ENCODE measurements around the gene VAV2. TPM values are rescaled to one million over a fixed set of nuclear protein-coding genes. Genes with fewer than 3 reads are reported as not detected.

Gene VAV2
- total RNA-seq, 1 experiment from 2014 or later: 24.7 TPM

- BruUV-seq (replicated peaks): no TSS peak
- no peak overlapping the region for H3K27ac ChIP-seq (ENCODE audit: low read length)
- intact Hi-C loops (cut with micrococcal nuclease; ENCODE audit: unreplicated experiment): no loop called here
- H3K27me3 ChIP-seq (ENCODE audit: control insufficient read depth, insufficient read depth, low read length): no peaks in the 10 kb centered on the region
- peaks cover 20% of the 10 kb centered on the region for H3K4me1 ChIP-seq (ENCODE audit: control insufficient read depth, insufficient read depth, low read length)
- DNase-seq (ENCODE audit: low read depth, low spot score) (no peak), ATAC-seq (no peak)
- no peaks in the 10 kb centered on the region for H3K9me3 ChIP-seq (ENCODE audit: control insufficient read depth, insufficient read depth, low read depth, low read length)
- POLR2A ChIA-PET: interaction anchor here (0.9 kb wide), 1 partner anchor 109 kb away, joined by 7 read pairs; no protein-coding TSS in a partner anchor
- in situ Hi-C loops (cut with HindIII; ENCODE audit: low pct_unique_long_range_greater_than_20kb, low sequenced_read_pairs): no loop called here
- TF ChIP-seq SIN3A (IDR thresholded peaks at IDR 0.05; ENCODE audit: borderline replicate concordance, insufficient read depth, low read depth, low read length) (no peak), POLR2AphosphoS5 (IDR thresholded peaks at IDR 0.05; ENCODE audit: low read depth, low read length) (no peak), TCF7L2 (IDR thresholded peaks at IDR 0.05; ENCODE audit: low read depth, low read length) (no peak)
- TF ChIP-seq, protein P1, sequence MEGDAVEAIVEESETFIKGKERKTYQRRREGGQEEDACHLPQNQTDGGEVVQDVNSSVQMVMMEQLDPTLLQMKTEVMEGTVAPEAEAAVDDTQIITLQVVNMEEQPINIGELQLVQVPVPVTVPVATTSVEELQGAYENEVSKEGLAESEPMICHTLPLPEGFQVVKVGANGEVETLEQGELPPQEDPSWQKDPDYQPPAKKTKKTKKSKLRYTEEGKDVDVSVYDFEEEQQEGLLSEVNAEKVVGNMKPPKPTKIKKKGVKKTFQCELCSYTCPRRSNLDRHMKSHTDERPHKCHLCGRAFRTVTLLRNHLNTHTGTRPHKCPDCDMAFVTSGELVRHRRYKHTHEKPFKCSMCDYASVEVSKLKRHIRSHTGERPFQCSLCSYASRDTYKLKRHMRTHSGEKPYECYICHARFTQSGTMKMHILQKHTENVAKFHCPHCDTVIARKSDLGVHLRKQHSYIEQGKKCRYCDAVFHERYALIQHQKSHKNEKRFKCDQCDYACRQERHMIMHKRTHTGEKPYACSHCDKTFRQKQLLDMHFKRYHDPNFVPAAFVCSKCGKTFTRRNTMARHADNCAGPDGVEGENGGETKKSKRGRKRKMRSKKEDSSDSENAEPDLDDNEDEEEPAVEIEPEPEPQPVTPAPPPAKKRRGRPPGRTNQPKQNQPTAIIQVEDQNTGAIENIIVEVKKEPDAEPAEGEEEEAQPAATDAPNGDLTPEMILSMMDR (IDR thresholded peaks at IDR 0.05): no peak
- TF ChIP-seq, protein P2, sequence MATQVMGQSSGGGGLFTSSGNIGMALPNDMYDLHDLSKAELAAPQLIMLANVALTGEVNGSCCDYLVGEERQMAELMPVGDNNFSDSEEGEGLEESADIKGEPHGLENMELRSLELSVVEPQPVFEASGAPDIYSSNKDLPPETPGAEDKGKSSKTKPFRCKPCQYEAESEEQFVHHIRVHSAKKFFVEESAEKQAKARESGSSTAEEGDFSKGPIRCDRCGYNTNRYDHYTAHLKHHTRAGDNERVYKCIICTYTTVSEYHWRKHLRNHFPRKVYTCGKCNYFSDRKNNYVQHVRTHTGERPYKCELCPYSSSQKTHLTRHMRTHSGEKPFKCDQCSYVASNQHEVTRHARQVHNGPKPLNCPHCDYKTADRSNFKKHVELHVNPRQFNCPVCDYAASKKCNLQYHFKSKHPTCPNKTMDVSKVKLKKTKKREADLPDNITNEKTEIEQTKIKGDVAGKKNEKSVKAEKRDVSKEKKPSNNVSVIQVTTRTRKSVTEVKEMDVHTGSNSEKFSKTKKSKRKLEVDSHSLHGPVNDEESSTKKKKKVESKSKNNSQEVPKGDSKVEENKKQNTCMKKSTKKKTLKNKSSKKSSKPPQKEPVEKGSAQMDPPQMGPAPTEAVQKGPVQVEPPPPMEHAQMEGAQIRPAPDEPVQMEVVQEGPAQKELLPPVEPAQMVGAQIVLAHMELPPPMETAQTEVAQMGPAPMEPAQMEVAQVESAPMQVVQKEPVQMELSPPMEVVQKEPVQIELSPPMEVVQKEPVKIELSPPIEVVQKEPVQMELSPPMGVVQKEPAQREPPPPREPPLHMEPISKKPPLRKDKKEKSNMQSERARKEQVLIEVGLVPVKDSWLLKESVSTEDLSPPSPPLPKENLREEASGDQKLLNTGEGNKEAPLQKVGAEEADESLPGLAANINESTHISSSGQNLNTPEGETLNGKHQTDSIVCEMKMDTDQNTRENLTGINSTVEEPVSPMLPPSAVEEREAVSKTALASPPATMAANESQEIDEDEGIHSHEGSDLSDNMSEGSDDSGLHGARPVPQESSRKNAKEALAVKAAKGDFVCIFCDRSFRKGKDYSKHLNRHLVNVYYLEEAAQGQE (IDR thresholded peaks at IDR 0.05; ENCODE audit: insufficient read depth in 1 of 2, low read depth in 2 of 2, low read length in 1 of 2): no peak
- CTCF ChIA-PET: interaction anchor here (0.6 kb wide), 1 partner anchor 135 kb away, joined by 3 read pairs; no protein-coding TSS in a partner anchor
- no peaks in the 10 kb centered on the region for H3K36me3 ChIP-seq (ENCODE audit: control insufficient read depth, insufficient read depth, low read length)
- H3K4me3 ChIP-seq (ENCODE audit: low read depth in 2 of 2, low read length in 2 of 2): no peak overlapping the region
Measured at GRCh38 chr9:133970581-133971058, 21.5 kb downstream of the VAV2 start.

- no peaks in the 10 kb centered on the region for H3K36me3 ChIP-seq (ENCODE audit: control insufficient read depth, insufficient read depth, low read length)
- in situ Hi-C loops (cut with HindIII; ENCODE audit: low pct_unique_long_range_greater_than_20kb, low sequenced_read_pairs): no loop called here
- TF ChIP-seq, protein P1 (IDR thresholded peaks at IDR 0.05): no peak
- TF ChIP-seq, protein P2 (IDR thresholded peaks at IDR 0.05; ENCODE audit: insufficient read depth in 1 of 2, low read depth in 2 of 2, low read length in 1 of 2): no peak
- no peak for TF ChIP-seq TCF7L2 (IDR thresholded peaks at IDR 0.05; ENCODE audit: low read depth, low read length)
- TF ChIP-seq SIN3A (IDR thresholded peaks at IDR 0.05; ENCODE audit: borderline replicate concordance, insufficient read depth, low read depth, low read length): no peak
- no peak for TF ChIP-seq POLR2AphosphoS5 (IDR thresholded peaks at IDR 0.05; ENCODE audit: low read depth, low read length)
- no peaks in the 10 kb centered on the region for H3K27me3 ChIP-seq (ENCODE audit: control insufficient read depth, insufficient read depth, low read length)
- POLR2A ChIA-PET: interaction anchor here (0.9 kb wide), 1 partner anchor 108 kb away, joined by 7 read pairs; no protein-coding TSS in a partner anchor
- no peaks in the 10 kb centered on the region for H3K9me3 ChIP-seq (ENCODE audit: control insufficient read depth, insufficient read depth, low read depth, low read length)
- DNase-seq (ENCODE audit: low read depth, low spot score) (no peak), ATAC-seq (no peak)
- no TSS peak for BruUV-seq (replicated peaks)
- no peak overlapping the region for H3K27ac ChIP-seq (ENCODE audit: low read length)
- intact Hi-C loops (cut with micrococcal nuclease; ENCODE audit: unreplicated experiment): no loop called here
- peaks cover 20% of the 10 kb centered on the region for H3K4me1 ChIP-seq (ENCODE audit: control insufficient read depth, insufficient read depth, low read length)
- H3K4me3 ChIP-seq (ENCODE audit: low read depth in 2 of 2, low read length in 2 of 2): no peak overlapping the region
- CTCF ChIA-PET: interaction anchor here (0.6 kb wide), 1 partner anchor 135 kb away, joined by 3 read pairs; no protein-coding TSS in a partner anchor
Measured at GRCh38 chr9:133969681-133970580, 22.2 kb downstream of the VAV2 start.
